SK-N-SH treated with all-trans-retinoic acid at 6 μM for 48 hours (cell line): ENCODE results near the gene HSPA12A.

Experiments used
- ATAC-seq: fragments of 200-7000 bp; cut with Tn5 transposase; 3 replicates; pipeline ENCODE4 v1.9.1; 2020; ENCODE audit warnings: mild to moderate bottlenecking, moderate library complexity
- BACH2 ChIP-seq: fragments of 250-450 bp; sonication (Bioruptor Pico); IDR thresholded peaks from 2 replicates; pipeline ENCODE4 v1.9.0; 2021; ENCODE audit warnings: mild to moderate bottlenecking, borderline replicate concordance
- CSDC2 ChIP-seq: fragments of 250-450 bp; sonication (Bioruptor Pico); IDR thresholded peaks from 2 replicates; pipeline ENCODE4 v1.5.0; 2020; ENCODE audit warnings: mild to moderate bottlenecking, moderate library complexity
- ESRRG ChIP-seq: fragments of 250-450 bp; sonication (Bioruptor Pico); IDR thresholded peaks from 2 replicates; pipeline ENCODE4 v1.6.1; 2021; ENCODE audit warnings: mild to moderate bottlenecking
- GLIS3 ChIP-seq: fragments of 250-450 bp; sonication (Bioruptor Pico); IDR thresholded peaks from 2 replicates; pipeline ENCODE4 v1.5.0; 2020; ENCODE audit warnings: mild to moderate bottlenecking, moderate library complexity
- ISL1 ChIP-seq: fragments of 250-450 bp; sonication (Bioruptor Pico); IDR thresholded peaks from 2 replicates; pipeline ENCODE4 v2.1.2; 2022; ENCODE audit warnings: mild to moderate bottlenecking, moderate library complexity
- OSR1 ChIP-seq: fragments of 250-450 bp; sonication (Bioruptor Pico); IDR thresholded peaks from 2 replicates; pipeline ENCODE4 v1.8.0; 2022; ENCODE audit warnings: moderate library complexity, mild to moderate bottlenecking, inconsistent platforms
- PPARA ChIP-seq: fragments of 250-450 bp; sonication (Bioruptor Pico); IDR thresholded peaks from 2 replicates; pipeline ENCODE4 v1.5.0; 2020; ENCODE audit warnings: mild to moderate bottlenecking, borderline replicate concordance
- RARB ChIP-seq: fragments of 250-450 bp; sonication (Bioruptor Pico); IDR thresholded peaks from 2 replicates; pipeline ENCODE4 v1.8.0; 2021; ENCODE audit warnings: mild to moderate bottlenecking, moderate library complexity
- TCF4 ChIP-seq: fragments of 250-450 bp; sonication (Bioruptor Pico); IDR thresholded peaks from 2 replicates; pipeline ENCODE4 v1.8.0; 2021; ENCODE audit warnings: mild to moderate bottlenecking, moderate library complexity, borderline replicate concordance
- TOX ChIP-seq: fragments of 250-450 bp; sonication (Bioruptor Pico); IDR thresholded peaks from 2 replicates; pipeline ENCODE4 v1.8.0; 2021; ENCODE audit warnings: mild to moderate bottlenecking, moderate library complexity, borderline replicate concordance
- ZC3H10 ChIP-seq: fragments of 250-450 bp; sonication (Bioruptor Pico); IDR thresholded peaks from 2 replicates; pipeline ENCODE4 v1.5.1; 2021; ENCODE audit warnings: mild to moderate bottlenecking, moderate library complexity
- ZFP3 ChIP-seq: fragments of 250-450 bp; sonication (Bioruptor Pico); IDR thresholded peaks from 2 replicates; pipeline ENCODE4 v1.5.0; 2020; ENCODE audit warnings: mild to moderate bottlenecking, moderate library complexity
- ZFP30 ChIP-seq: fragments of 450-650 bp; formaldehyde crosslinking; IDR thresholded peaks from 2 replicates; pipeline ENCODE4 v1.5.0; 2022; ENCODE audit warnings: mild to moderate bottlenecking, moderate library complexity
- ZNF565 ChIP-seq: fragments of 450-650 bp; formaldehyde crosslinking; conservative IDR thresholded peaks from 2 replicates; pipeline ENCODE4 v1.5.0; 2020; ENCODE audit warnings: low read depth, mild to moderate bottlenecking, moderate library complexity
- ZNF70 ChIP-seq: fragments of 450-650 bp; formaldehyde crosslinking; IDR thresholded peaks from 2 replicates; pipeline ENCODE4 v1.5.0; 2020; ENCODE audit warnings: mild to moderate bottlenecking, moderate library complexity
- ZNF8 ChIP-seq: fragments of 450-650 bp; formaldehyde crosslinking; IDR thresholded peaks from 2 replicates; pipeline ENCODE4 v1.5.0; 2020; ENCODE audit warnings: mild to moderate bottlenecking, moderate library complexity
- TF ChIP-seq, protein P1 (sequence below): fragments of 250-450 bp; sonication (Bioruptor Pico); IDR thresholded peaks from 2 replicates; pipeline ENCODE4 v1.8.0; 2020; ENCODE audit warnings: mild to moderate bottlenecking, moderate library complexity, borderline replicate concordance
- TF ChIP-seq, protein P2 (sequence below): fragments of 250-450 bp; sonication (Bioruptor Pico); IDR thresholded peaks from 2 replicates; pipeline ENCODE4 v1.5.1; 2021; ENCODE audit warnings: mild to moderate bottlenecking, moderate library complexity
- TF ChIP-seq, protein P3 (sequence below): fragments of 250-450 bp; sonication (Bioruptor Pico); IDR thresholded peaks from 2 replicates; pipeline ENCODE4 v1.8.0; 2021; ENCODE audit warnings: low read depth, mild to moderate bottlenecking, moderate library complexity, borderline replicate concordance
- TF ChIP-seq, protein P4 (sequence below): fragments of 250-450 bp; sonication (Bioruptor Pico); IDR thresholded peaks from 2 replicates; pipeline ENCODE4 v1.5.0; 2020; ENCODE audit warnings: mild to moderate bottlenecking, moderate library complexity
- TF ChIP-seq, protein P5 (sequence below): fragments of 250-450 bp; sonication (Bioruptor Pico); IDR thresholded peaks from 2 replicates; pipeline ENCODE4 v1.5.1; 2020; ENCODE audit warnings: low read depth, mild to moderate bottlenecking, moderate library complexity

Gene HSPA12A

DNA sequence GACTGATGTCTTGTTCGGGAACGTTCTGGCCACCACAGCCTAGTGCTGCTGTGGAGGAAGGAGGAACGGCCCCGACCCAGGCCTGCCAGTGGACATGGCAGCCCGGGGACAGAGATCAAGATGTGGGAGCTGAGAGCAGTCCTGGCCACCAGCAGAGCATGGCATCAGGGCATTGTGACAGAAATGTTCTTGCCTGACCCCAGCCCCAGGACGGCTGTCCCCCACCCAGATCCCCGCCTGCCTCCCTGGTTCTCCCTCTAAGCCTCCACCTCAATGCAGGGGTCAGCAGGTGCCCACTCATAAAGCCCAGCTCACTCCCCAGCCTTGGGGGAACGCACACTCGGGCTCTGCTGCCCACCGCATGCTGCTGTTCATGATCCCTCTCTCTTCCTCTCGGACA lies 42.9 kb upstream of the HSPA12A start:
- ATAC-seq: no peak
- TF ChIP-seq BACH2 (CRISPR knock-in tag) (no peak), ZFP30 (CRISPR knock-in tag) (no peak), ZC3H10 (no peak), ZNF565 (CRISPR knock-in tag) (no peak), ZNF8 (no peak), ZNF70 (CRISPR knock-in tag) (no peak), RARB (no peak), ZFP3 (no peak), ESRRG (CRISPR knock-in tag) (no peak), TOX (CRISPR knock-in tag) (no peak)
- TF ChIP-seq, protein P1, sequence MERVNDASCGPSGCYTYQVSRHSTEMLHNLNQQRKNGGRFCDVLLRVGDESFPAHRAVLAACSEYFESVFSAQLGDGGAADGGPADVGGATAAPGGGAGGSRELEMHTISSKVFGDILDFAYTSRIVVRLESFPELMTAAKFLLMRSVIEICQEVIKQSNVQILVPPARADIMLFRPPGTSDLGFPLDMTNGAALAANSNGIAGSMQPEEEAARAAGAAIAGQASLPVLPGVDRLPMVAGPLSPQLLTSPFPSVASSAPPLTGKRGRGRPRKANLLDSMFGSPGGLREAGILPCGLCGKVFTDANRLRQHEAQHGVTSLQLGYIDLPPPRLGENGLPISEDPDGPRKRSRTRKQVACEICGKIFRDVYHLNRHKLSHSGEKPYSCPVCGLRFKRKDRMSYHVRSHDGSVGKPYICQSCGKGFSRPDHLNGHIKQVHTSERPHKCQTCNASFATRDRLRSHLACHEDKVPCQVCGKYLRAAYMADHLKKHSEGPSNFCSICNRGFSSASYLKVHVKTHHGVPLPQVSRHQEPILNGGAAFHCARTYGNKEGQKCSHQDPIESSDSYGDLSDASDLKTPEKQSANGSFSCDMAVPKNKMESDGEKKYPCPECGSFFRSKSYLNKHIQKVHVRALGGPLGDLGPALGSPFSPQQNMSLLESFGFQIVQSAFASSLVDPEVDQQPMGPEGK (CRISPR knock-in tag): no peak
- TF ChIP-seq, protein P2, sequence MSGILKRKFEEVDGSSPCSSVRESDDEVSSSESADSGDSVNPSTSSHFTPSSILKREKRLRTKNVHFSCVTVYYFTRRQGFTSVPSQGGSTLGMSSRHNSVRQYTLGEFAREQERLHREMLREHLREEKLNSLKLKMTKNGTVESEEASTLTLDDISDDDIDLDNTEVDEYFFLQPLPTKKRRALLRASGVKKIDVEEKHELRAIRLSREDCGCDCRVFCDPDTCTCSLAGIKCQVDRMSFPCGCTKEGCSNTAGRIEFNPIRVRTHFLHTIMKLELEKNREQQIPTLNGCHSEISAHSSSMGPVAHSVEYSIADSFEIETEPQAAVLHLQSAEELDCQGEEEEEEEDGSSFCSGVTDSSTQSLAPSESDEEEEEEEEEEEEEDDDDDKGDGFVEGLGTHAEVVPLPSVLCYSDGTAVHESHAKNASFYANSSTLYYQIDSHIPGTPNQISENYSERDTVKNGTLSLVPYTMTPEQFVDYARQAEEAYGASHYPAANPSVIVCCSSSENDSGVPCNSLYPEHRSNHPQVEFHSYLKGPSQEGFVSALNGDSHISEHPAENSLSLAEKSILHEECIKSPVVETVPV: no peak
- TF ChIP-seq, protein P3, sequence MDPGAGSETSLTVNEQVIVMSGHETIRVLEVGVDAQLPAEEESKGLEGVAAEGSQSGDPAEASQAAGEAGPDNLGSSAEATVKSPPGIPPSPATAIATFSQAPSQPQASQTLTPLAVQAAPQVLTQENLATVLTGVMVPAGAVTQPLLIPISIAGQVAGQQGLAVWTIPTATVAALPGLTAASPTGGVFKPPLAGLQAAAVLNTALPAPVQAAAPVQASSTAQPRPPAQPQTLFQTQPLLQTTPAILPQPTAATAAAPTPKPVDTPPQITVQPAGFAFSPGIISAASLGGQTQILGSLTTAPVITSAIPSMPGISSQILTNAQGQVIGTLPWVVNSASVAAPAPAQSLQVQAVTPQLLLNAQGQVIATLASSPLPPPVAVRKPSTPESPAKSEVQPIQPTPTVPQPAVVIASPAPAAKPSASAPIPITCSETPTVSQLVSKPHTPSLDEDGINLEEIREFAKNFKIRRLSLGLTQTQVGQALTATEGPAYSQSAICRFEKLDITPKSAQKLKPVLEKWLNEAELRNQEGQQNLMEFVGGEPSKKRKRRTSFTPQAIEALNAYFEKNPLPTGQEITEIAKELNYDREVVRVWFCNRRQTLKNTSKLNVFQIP (CRISPR knock-in tag): no peak
- TF ChIP-seq, protein P4, sequence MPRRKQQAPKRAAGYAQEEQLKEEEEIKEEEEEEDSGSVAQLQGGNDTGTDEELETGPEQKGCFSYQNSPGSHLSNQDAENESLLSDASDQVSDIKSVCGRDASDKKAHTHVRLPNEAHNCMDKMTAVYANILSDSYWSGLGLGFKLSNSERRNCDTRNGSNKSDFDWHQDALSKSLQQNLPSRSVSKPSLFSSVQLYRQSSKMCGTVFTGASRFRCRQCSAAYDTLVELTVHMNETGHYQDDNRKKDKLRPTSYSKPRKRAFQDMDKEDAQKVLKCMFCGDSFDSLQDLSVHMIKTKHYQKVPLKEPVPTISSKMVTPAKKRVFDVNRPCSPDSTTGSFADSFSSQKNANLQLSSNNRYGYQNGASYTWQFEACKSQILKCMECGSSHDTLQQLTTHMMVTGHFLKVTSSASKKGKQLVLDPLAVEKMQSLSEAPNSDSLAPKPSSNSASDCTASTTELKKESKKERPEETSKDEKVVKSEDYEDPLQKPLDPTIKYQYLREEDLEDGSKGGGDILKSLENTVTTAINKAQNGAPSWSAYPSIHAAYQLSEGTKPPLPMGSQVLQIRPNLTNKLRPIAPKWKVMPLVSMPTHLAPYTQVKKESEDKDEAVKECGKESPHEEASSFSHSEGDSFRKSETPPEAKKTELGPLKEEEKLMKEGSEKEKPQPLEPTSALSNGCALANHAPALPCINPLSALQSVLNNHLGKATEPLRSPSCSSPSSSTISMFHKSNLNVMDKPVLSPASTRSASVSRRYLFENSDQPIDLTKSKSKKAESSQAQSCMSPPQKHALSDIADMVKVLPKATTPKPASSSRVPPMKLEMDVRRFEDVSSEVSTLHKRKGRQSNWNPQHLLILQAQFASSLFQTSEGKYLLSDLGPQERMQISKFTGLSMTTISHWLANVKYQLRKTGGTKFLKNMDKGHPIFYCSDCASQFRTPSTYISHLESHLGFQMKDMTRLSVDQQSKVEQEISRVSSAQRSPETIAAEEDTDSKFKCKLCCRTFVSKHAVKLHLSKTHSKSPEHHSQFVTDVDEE: no peak

DNA sequence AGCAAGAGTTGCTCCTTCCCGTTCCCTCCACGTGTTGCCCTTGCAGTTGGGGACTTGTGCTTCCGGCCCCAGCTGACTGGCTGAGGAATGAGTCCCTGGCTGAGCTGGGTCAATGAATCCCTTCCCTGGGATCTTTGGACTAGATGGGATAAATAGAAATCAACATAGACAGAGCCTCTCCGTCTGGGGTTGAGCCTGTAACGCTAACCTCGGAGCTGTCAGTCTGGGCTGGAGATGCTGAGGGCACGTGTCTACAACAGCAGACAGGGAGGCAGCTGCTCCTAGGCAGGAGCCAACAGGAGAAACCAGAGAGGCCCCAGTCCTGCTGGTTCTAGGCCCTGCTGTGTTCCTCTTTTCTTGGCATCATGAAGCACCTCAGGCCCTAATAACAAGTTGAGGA lies 42.3 kb upstream of the HSPA12A start:
- TF ChIP-seq, protein P1 (CRISPR knock-in tag): no peak
- TF ChIP-seq ESRRG (CRISPR knock-in tag) (no peak), RARB (no peak), ISL1 (CRISPR knock-in tag) (no peak), OSR1 (CRISPR knock-in tag) (no peak), ZFP30 (CRISPR knock-in tag) (no peak), ZNF8 (no peak), ZC3H10 (no peak), BACH2 (CRISPR knock-in tag) (no peak), TCF4 (CRISPR knock-in tag) (no peak), GLIS3 (no peak), PPARA (no peak)
- TF ChIP-seq, protein P3 (CRISPR knock-in tag): no peak
- TF ChIP-seq, all 23 proteins: peak for 0

DNA sequence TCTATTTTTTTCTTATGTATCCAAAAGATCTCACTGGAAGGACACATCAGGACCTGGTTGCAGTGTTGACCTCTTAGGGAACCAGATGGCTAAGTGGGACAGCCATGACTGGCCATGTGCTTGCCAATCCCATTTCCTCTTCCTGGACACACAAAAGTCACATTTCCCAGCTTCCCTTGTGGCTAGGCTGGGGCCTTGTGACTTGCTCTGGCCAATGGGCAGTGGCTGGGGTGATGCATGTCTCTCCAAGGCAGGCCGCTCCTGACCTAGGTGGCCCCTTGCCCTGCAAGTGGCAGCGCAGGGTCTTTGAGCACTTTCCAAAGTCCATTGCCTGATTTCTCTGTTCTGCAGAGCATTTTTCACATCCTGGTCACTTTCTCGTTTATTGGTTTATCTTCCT lies 41.7 kb upstream of the HSPA12A start:
- ATAC-seq: no peak
- TF ChIP-seq, protein P1 (CRISPR knock-in tag): no peak
- no peak for TF ChIP-seq TCF4 (CRISPR knock-in tag)
- TF ChIP-seq CSDC2 (CRISPR knock-in tag): no peak
- no peak for TF ChIP-seq ZNF8
- TF ChIP-seq, protein P5, sequence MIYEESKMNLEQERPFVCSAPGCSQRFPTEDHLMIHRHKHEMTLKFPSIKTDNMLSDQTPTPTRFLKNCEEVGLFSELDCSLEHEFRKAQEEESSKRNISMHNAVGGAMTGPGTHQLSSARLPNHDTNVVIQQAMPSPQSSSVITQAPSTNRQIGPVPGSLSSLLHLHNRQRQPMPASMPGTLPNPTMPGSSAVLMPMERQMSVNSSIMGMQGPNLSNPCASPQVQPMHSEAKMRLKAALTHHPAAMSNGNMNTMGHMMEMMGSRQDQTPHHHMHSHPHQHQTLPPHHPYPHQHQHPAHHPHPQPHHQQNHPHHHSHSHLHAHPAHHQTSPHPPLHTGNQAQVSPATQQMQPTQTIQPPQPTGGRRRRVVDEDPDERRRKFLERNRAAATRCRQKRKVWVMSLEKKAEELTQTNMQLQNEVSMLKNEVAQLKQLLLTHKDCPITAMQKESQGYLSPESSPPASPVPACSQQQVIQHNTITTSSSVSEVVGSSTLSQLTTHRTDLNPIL (CRISPR knock-in tag): no peak
- TF ChIP-seq ZC3H10: no peak
- no peak for TF ChIP-seq TOX (CRISPR knock-in tag)
- TF ChIP-seq, protein P2: no peak
- TF ChIP-seq GLIS3: no peak
- TF ChIP-seq ESRRG (CRISPR knock-in tag): no peak

More for the DNA sequence above, 42.3 kb upstream of the HSPA12A start:
- no peak for ATAC-seq
